ENCODE results near the gene TRIM28.

- TF ChIP-seq CTCF (IDR thresholded peaks at IDR 0.05; ENCODE audit: poor library complexity, severe bottlenecking): peak; percentile 14
- TF ChIP-seq EZH2 (IDR thresholded peaks at IDR 0.05; ENCODE audit: borderline replicate concordance, insufficient read depth, low read length, poor library complexity, severe bottlenecking): no peak
Measured at GRCh38 chr19:58544591-58545285, 874 bp downstream of the TRIM28 start.
